Suppressor macrophage (primary cell): Measurements from ENCODE around the gene FXYD2.

ENCODE experiments used
- DNase-seq, 4 experiments: peaks; one replicate each; pipeline ENCODE4 v3.0.0-alpha.2; 2020 to 2022

FXYD2 gene

GRCh38 chr11:117857734-117858414, 33.3 kb upstream of the FXYD2 start:
- no peak for DNase-seq

DNA sequence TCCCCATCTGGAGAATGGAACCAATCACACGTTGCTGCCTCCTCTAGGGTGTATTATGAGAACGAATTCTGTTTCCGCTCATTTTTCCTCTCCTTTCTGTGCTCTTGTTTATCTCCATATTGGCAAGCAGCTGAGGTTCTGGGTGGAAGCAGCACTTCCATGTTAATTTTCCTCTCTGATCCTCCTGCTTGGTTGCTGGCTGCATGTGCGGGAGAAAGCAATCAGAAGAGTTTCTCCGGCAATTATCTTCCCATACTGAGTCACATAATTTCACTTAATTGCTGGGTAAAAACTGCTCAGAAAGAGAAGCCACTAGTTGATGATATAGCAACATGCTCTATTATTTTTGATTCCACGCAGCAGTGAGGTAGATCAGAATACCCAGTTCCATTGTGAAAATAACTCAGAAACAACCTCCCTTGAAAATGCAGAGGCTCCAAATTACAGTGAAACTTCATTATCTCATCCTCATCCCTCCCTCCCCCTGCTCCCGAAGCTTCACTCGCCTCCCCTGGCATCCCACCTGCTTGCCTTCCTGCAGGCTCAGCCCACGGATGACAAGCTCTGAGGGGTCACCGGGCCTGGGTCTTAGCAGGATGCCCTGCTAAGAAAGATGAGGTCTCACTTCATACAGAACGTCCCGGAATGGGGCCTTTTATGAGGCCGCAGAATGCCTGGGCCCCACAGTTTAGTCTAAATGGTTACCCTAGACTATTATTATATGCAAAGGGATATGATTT, 31.5 kb upstream of the FXYD2 start:
- no peak for DNase-seq

GRCh38 chr11:117855186-117855845, 30.8 kb upstream of the FXYD2 start:
- DNase-seq, result no peak

DNA sequence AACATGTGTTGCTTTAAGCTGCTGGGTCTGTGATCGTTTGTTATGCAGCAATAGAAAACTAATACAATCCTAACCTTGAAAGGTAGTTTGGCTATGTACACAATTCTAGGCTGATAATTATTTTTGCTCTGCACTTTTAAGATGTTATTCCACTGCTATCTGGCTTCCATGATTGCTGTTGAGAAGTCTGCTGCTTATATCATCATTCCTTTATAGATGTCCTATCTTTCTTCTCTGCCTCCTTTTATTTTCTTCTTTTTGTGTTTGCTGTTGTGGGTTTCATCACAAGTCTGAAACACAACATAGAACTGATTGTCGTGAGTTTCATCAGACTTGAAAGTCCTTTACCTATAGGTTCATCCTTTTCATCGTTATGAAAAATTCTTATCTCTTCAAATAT, 27.8 kb upstream of the FXYD2 start:
- no peak for DNase-seq

GRCh38 chr11:117851852-117852251, 27.3 kb upstream of the FXYD2 start:
- DNase-seq, result peak in 3 of 4 experiments; percentile 41 to 70 (median 64)

DNA sequence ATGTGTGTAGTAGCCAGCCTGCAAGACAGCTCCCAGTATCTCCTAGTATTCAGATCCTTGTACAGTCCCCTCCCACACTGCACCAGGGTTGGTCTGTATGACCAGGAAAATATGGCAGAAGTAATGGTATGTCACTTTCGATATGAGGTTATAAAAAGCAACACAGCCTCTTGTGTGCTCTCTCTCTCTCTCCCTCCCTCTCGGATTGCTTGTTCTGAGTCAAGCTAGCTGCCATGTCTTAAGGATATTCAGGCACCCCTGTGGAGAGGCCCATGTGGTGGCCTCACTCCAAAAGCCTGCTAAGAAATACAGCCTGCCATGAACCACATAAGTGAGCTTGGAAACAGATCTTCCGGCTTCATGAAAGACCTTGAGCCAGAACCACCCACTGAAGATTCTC, 26.6 kb upstream of the FXYD2 start:
- no peak for DNase-seq

GRCh38 chr11:117849781-117850414, 25.4 kb upstream of the FXYD2 start:
- no peak for DNase-seq

GRCh38 chr11:117843666-117844484, 19.3 kb upstream of the FXYD2 start:
- DNase-seq, result peak; percentile 74 to 90 (median 84)

DNA sequence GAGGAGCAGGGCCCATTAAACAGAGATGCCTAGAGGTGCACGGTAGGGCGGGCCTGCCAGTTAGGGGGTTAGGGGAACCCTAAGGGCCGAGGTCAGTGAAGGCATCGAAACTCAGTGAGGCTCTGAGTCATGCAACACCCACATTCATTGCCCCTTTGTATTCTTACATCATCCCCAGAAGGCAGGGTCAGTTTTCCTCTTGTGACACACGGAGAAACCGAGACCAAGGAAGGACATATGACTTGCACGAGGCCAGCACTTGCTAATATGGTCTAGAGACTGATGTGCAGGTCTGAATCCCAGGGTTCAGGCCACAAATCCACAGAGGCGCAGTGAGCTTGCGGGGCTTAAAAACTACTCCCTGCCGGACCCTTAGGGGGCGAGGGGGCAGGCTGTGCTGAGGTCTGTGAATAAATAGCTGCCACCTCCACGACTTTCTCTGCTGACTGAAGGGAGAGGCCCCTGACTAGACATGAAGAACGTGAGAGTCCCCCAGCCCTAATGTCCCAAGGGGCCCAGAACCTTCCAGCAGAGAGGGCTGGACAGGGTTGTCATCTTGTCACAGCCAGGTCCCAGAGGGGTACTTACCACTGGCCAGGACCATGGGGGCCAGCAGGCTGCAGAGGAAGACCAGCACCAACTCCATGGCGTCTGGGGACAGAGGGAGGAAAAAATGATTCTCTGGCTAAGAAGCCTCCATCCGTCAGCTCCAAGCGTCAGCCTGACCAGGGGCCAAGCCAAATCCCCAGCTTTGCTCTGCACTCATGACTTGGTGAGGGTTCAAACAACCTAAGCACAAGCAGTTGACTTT, 17.8 kb upstream of the FXYD2 start:
- peak; percentile 88 to 96 (median 92) for DNase-seq

GRCh38 chr11:117841551-117842031, 17.0 kb upstream of the FXYD2 start:
- no peak for DNase-seq

- DNase-seq, result peak in 2 of 4 experiments; percentile 33 to 41
Measured at GRCh38 chr11:117840881-117841550, 16.5 kb upstream of the FXYD2 start.

DNA sequence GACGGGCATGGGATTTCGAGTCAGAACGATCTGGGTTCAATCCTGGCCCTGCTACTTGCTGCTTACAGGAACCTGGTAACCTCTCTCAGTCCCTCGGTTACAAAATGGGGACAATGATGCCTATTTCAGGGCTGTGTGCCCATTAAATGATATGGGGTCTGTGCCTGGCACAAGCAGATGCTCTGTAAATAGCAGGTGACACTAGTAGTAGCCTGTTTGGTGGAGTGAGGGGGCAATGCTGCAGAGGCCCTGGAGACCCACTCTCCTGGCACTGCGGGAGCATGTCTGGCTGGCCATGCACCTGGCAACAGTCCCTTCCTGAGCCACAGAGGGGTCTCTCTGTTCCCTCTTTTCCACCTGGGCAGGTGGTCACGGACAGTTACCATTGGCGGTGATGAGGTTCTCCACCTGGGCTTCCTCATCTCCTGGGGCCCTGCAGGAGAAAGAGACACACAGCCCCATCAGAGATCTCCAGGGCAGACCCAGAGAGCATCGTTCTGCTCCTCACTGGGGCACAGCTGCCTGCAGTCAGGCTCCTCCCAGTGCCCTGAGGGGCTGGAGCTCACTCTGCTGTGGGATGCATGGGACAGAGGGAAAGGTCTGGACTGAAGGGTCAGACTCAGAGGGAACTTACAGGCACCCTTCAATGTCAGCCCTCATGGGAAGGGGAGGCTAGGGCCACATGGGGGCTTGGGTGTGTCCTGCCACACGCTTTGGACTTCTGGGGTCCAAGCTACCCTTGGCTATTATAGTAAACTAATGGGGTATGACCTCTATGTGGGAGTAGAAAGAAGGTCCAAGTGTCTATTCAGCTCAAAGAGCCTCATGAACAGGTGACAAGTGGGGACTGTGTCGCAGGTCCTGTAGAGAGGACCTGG, 15.6 kb upstream of the FXYD2 start:
- DNase-seq, result no peak

DNA sequence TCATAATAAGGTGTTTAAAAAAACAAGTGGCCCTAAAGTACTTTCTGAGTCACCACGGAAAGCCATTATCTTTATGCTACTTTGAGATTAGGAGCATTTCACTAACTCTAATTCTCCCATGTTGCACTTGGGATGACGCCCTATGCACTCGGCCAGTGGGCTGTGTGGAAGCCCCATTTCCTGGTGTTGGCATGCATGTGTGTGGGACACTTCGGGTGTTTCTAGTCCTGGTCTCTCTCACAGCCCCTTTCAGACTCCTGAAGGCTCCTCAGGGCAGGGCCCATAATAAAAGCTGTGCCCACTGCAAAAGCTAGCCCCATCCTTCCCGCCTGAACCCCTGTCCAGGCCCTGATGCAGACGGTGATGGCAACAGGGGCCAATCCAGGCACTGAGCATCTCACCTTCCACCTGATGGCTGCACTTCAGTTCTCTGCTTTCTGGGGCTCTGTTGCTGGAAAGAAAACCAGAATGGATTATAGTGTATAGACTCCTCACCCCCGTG, 14.9 kb upstream of the FXYD2 start:
- DNase-seq, result no peak

DNA sequence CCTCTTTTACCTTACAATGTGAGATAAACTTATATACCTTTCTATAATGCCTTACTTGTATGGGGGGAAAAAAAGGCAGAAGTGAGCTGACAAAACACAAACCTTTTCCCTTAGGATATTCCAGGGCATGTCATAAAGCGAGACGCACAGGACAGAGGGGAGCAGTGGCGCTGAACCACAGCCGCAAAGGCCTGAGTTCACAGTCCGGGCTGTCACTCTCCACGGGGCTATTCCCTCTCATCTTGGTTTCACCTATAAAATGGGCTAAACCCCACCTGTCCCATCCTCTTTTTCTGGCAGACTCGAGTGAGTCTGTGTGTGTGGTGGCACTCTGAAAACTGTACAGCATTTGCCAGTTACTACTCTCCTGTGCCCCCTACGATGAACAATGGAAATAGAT, 14.4 kb upstream of the FXYD2 start:
- DNase-seq, result no peak

DNA sequence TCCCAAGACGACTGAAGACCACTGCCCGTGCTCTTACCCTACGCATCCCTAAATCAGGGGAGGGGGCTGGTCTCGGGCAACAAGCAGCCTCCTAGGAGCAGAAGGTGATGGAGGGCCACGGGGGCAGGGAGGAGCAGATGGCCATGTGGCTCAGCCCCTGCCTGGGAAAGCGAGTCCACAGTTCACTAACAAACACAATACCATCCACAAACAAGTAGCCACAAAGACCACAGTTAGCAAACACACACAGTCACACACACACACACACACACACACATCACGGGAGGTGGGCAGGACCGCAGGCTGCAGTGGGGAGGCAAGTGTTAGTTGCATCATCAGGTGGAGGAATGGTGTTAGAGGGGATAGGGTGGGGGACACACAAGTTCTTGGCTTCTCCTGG, 13.2 kb upstream of the FXYD2 start:
- DNase-seq, result no peak

GRCh38 chr11:117837070-117837776, 12.7 kb upstream of the FXYD2 start:
- no peak for DNase-seq

GRCh38 chr11:117836077-117836960, 11.8 kb upstream of the FXYD2 start:
- peak in 3 of 4 experiments; percentile 49 to 55 (median 52) for DNase-seq

DNA sequence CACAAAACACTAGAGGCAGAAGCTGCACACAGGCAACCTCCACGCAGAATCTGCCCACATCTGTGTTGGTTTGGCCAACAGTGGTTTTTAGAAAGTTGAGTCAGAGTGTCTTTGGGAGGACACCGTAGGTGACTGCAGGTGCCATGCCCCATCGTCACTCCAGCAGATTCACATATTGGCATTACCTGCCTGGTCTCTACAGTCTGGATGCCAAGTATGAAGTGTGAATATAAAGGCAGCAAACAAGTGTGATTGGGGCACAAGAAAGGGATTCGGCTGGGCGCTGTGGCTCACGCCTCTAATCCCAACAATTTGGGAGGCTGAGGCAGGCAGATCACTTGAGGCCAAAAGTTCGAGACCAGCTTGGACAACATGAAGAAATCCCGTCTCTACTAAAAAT, 11.0 kb upstream of the FXYD2 start:
- no peak for DNase-seq
